Measurements from ENCODE around the gene NRP2. TPM values are rescaled to one million over a fixed set of nuclear protein-coding genes. Genes with fewer than 3 reads are reported as not detected.

NRP2 gene
- total RNA-seq, 1 donor from 2014 or later, result 27.8 TPM

GRCh38 chr2:205656461-205656860 is 25.8 kb upstream of the NRP2 start:
- TF ChIP-seq, protein P1, sequence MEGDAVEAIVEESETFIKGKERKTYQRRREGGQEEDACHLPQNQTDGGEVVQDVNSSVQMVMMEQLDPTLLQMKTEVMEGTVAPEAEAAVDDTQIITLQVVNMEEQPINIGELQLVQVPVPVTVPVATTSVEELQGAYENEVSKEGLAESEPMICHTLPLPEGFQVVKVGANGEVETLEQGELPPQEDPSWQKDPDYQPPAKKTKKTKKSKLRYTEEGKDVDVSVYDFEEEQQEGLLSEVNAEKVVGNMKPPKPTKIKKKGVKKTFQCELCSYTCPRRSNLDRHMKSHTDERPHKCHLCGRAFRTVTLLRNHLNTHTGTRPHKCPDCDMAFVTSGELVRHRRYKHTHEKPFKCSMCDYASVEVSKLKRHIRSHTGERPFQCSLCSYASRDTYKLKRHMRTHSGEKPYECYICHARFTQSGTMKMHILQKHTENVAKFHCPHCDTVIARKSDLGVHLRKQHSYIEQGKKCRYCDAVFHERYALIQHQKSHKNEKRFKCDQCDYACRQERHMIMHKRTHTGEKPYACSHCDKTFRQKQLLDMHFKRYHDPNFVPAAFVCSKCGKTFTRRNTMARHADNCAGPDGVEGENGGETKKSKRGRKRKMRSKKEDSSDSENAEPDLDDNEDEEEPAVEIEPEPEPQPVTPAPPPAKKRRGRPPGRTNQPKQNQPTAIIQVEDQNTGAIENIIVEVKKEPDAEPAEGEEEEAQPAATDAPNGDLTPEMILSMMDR (IDR thresholded peaks at IDR 0.05), result no peak
- TF ChIP-seq EZH2 (IDR thresholded peaks at IDR 0.05), result no peak
- TF ChIP-seq EZH2phosphoT487 (IDR thresholded peaks at IDR 0.05), result no peak
- Mint-ChIP-seq H3K4me1 (peaks cover 17% of the 10 kb centered on the region), H3K27ac (no peak overlapping the region), H3K36me3 (no peaks in the 10 kb centered on the region), H3K9me3 (peaks cover 3% of the 10 kb centered on the region), H3K27me3 (ENCODE audit: insufficient read depth, low read depth) (peaks cover 4% of the 10 kb centered on the region), H3K4me3 (no peak overlapping the region)
- H3K9ac ChIP-seq, result no peak overlapping the region
- no peaks in the 10 kb centered on the region for H4K20me1 ChIP-seq (ENCODE audit: low read depth)
- no peak overlapping the region for H3K4me2 ChIP-seq
- no peak for DNase-seq (ENCODE audit: low spot score)
- H3K36me3 ChIP-seq, result no peaks in the 10 kb centered on the region
- H3F3A ChIP-seq (ENCODE audit: low read depth), result no peaks in the 10 kb centered on the region
- no peak overlapping the region for H3K27ac ChIP-seq
- H3K79me2 ChIP-seq (ENCODE audit: low read depth), result no peaks in the 10 kb centered on the region
- H3K4me3 ChIP-seq, result no peak overlapping the region
- peaks cover 9% of the 10 kb centered on the region for H3K4me1 ChIP-seq
- no peak overlapping the region for H2AFZ ChIP-seq (replicated peaks)
- no peaks in the 10 kb centered on the region for H3K27me3 ChIP-seq
- H3K9me3 ChIP-seq (ENCODE audit: low read depth), result no peaks in the 10 kb centered on the region

DNA sequence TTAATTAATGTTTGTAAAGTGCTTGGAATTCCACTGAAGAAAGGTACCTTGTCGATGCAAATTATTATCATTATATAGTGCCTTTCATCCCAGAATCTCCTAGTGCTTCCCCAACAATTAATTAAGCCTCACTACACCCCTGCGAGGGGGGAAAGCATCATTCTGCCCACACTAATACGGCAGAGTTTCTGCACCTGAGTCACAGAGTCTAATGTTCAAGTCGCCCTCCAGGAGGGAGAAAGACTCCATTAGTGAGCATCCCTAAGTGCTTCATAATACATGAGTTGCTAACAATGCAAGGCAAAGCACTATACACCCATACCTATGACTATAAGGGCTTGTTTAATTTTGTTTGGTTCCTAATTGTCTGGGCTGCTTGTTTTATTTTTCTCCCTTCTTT is 25.4 kb upstream of the NRP2 start:
- Histone ChIP-seq H3K27me3 (no peaks in the 10 kb centered on the region), H3K9me3 (ENCODE audit: low read depth) (no peaks in the 10 kb centered on the region), H3K79me2 (ENCODE audit: low read depth) (no peaks in the 10 kb centered on the region), H3F3A (ENCODE audit: low read depth) (no peaks in the 10 kb centered on the region), H3K4me2 (no peak overlapping the region), H3K4me1 (peaks cover 9% of the 10 kb centered on the region), H3K27ac (no peak overlapping the region), H3K36me3 (no peaks in the 10 kb centered on the region), H3K9ac (no peak overlapping the region), H3K4me3 (no peak overlapping the region), H2AFZ (replicated peaks) (no peak overlapping the region), H4K20me1 (ENCODE audit: low read depth) (no peaks in the 10 kb centered on the region)
- Mint-ChIP-seq H3K4me1 (peaks cover 17% of the 10 kb centered on the region), H3K4me3 (no peak overlapping the region), H3K27me3 (ENCODE audit: insufficient read depth, low read depth) (peaks cover 4% of the 10 kb centered on the region), H3K36me3 (no peaks in the 10 kb centered on the region), H3K9me3 (no peaks in the 10 kb centered on the region), H3K27ac (no peak overlapping the region)
- DNase-seq (ENCODE audit: low spot score), result no peak
- TF ChIP-seq EZH2phosphoT487 (IDR thresholded peaks at IDR 0.05), result no peak

DNA sequence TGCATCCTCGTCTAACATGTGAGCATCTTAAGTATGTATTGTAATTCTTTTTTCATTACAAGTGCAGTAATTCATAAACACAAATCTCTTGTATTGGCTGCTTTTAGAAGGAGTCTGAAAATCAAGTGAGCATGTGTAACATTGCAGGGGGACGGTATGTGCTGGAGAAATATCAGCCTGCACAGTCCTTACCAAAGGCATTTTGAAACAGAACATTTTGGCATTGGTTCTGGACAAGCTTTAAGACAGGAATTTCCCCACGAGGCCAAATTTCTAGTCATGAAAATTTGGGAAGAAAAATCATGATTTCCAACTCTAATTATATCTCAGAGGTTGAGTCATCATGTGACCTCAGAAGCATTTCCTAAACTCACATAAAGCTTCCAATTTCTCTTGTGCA is 24.7 kb upstream of the NRP2 start:
- no peaks in the 10 kb centered on the region for H3F3A ChIP-seq (ENCODE audit: low read depth)
- H3K4me2 ChIP-seq, result no peak overlapping the region
- H3K27ac Mint-ChIP-seq, result no peak overlapping the region
- H3K79me2 ChIP-seq (ENCODE audit: low read depth), result no peaks in the 10 kb centered on the region
- no peak overlapping the region for H3K9ac ChIP-seq
- H2AFZ ChIP-seq (replicated peaks), result no peak overlapping the region
- peaks cover 4% of the 10 kb centered on the region for H3K27me3 Mint-ChIP-seq (ENCODE audit: insufficient read depth, low read depth)
- no peak for DNase-seq (ENCODE audit: low spot score)
- no peaks in the 10 kb centered on the region for H4K20me1 ChIP-seq (ENCODE audit: low read depth)
- no peaks in the 10 kb centered on the region for H3K27me3 ChIP-seq
- no peaks in the 10 kb centered on the region for H3K9me3 ChIP-seq (ENCODE audit: low read depth)
- no peak overlapping the region for H3K4me3 Mint-ChIP-seq
- no peaks in the 10 kb centered on the region for H3K9me3 Mint-ChIP-seq
- H3K4me1 ChIP-seq, result peaks cover 9% of the 10 kb centered on the region
- H3K27ac ChIP-seq, result no peak overlapping the region
- H3K36me3 Mint-ChIP-seq, result no peaks in the 10 kb centered on the region
- H3K36me3 ChIP-seq, result no peaks in the 10 kb centered on the region
- TF ChIP-seq, protein P1 (IDR thresholded peaks at IDR 0.05), result no peak
- TF ChIP-seq EZH2 (IDR thresholded peaks at IDR 0.05) (no peak), EZH2phosphoT487 (IDR thresholded peaks at IDR 0.05) (no peak)
- peaks cover 17% of the 10 kb centered on the region for H3K4me1 Mint-ChIP-seq
- H3K4me3 ChIP-seq, result no peak overlapping the region

DNA sequence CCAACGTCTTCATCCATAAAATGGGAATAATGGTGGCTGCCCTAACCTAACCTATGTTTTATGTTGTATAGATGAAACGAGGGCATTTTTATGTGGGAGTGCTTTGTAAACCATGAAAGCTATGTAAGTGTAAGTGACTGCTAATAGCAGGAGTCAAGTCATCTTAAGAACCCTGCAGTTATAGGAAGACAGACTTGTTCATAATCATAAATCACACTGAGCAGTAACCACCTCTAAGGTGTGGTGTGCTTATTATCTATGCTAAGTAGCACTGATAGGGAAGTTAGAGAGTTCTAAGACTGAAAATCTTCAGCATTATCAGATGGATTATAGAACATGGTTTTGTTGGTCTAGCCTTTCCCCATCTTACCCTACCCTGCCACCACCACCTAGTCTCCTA is 24.2 kb upstream of the NRP2 start:
- no peak overlapping the region for H3K27ac Mint-ChIP-seq
- no peak for DNase-seq (ENCODE audit: low spot score)
- no peaks in the 10 kb centered on the region for H3K9me3 Mint-ChIP-seq
- H2AFZ ChIP-seq (replicated peaks), result no peak overlapping the region
- no peaks in the 10 kb centered on the region for H3K36me3 ChIP-seq
- H3K79me2 ChIP-seq (ENCODE audit: low read depth), result no peaks in the 10 kb centered on the region
- no peak overlapping the region for H3K27ac ChIP-seq
- no peaks in the 10 kb centered on the region for H4K20me1 ChIP-seq (ENCODE audit: low read depth)
- H3K4me1 Mint-ChIP-seq, result peaks cover 17% of the 10 kb centered on the region
- H3K4me3 Mint-ChIP-seq, result no peak overlapping the region
- H3K27me3 Mint-ChIP-seq (ENCODE audit: insufficient read depth, low read depth), result peaks cover 4% of the 10 kb centered on the region
- no peaks in the 10 kb centered on the region for H3K27me3 ChIP-seq
- no peaks in the 10 kb centered on the region for H3F3A ChIP-seq (ENCODE audit: low read depth)
- no peak overlapping the region for H3K4me3 ChIP-seq
- no peak overlapping the region for H3K4me2 ChIP-seq
- H3K4me1 ChIP-seq, result peaks cover 9% of the 10 kb centered on the region
- TF ChIP-seq, protein P1 (IDR thresholded peaks at IDR 0.05), result no peak
- TF ChIP-seq EZH2 (IDR thresholded peaks at IDR 0.05), result no peak
- TF ChIP-seq EZH2phosphoT487 (IDR thresholded peaks at IDR 0.05), result no peak
- H3K9me3 ChIP-seq (ENCODE audit: low read depth), result no peaks in the 10 kb centered on the region
- no peak overlapping the region for H3K9ac ChIP-seq
- H3K36me3 Mint-ChIP-seq, result no peaks in the 10 kb centered on the region
